MM.1S (cell line): ENCODE data around the gene OCRL.

Experiments used
- EZH2 ChIP-seq: fragments of 300-600 bp; sonication (generic); optimal IDR thresholded peaks from 2 replicates; pipeline ENCODE3; 2017; ENCODE audit warnings: low read depth, mild to moderate bottlenecking, antibody characterized with exemption, low read length, mixed read lengths
- EZH2phosphoT487 ChIP-seq: fragments of 300-600 bp; sonication (generic); IDR thresholded peaks from 2 replicates; pipeline ENCODE4 v1.6.1; 2018; ENCODE audit warnings: antibody characterized with exemption, low read length
- TF ChIP-seq, protein P1 (sequence below): fragments of 300-600 bp; sonication (generic); IDR thresholded peaks from 2 replicates; pipeline ENCODE4 v1.5.1; 2016; ENCODE audit warnings: antibody characterized with exemption, low read length, mixed read lengths

GRCh38 chrX:129497146-129497843 is 42.8 kb upstream of the OCRL start:
- TF ChIP-seq, protein P1, sequence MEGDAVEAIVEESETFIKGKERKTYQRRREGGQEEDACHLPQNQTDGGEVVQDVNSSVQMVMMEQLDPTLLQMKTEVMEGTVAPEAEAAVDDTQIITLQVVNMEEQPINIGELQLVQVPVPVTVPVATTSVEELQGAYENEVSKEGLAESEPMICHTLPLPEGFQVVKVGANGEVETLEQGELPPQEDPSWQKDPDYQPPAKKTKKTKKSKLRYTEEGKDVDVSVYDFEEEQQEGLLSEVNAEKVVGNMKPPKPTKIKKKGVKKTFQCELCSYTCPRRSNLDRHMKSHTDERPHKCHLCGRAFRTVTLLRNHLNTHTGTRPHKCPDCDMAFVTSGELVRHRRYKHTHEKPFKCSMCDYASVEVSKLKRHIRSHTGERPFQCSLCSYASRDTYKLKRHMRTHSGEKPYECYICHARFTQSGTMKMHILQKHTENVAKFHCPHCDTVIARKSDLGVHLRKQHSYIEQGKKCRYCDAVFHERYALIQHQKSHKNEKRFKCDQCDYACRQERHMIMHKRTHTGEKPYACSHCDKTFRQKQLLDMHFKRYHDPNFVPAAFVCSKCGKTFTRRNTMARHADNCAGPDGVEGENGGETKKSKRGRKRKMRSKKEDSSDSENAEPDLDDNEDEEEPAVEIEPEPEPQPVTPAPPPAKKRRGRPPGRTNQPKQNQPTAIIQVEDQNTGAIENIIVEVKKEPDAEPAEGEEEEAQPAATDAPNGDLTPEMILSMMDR = no peak
- TF ChIP-seq EZH2 = no peak
- no peak for TF ChIP-seq EZH2phosphoT487
